ENCODE data around the gene FGFR1OP2. TPM values are rescaled to one million over a fixed set of nuclear protein-coding genes. Genes with fewer than 3 reads are reported as not detected.

The FGFR1OP2 gene
- total and polyA plus RNA-seq, 2 of the 4 experiments (the other 2 are of a cell fraction) = 26.7 to 31.0 TPM

DNA sequence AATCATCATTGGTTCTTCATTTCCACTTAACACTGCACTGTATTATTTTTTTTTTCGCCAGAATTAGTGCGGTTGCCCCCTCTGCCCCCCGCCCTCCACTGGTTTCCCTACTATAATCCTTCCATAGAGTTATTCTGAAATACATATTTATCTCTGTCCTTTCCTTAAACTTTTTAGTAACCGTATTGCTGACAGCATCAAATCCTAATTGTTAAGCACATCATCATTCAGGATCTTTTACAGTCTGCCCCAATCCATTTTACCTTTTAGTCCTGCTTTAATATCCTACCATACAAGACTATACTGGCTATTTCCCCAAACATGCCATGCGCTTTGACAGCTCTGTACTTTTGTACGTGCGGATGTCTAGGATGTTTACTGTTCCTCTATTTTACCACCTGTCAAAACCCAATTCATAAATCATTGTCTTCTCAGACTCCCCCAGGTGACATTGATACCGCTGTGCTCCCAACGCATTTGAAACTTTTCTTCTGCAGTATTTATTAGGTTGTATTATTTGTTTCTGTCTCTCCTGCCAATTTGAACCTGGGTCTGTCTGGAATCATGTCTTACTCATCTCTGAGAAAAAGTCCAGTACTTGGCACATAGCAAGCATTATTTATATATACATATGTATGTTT is 1.0 kb downstream of the FGFR1OP2 start (continued):
- TF ChIP-seq CEBPB (IDR thresholded peaks at IDR 0.05; ENCODE audit: low read depth, low read length) = no peak

DNA sequence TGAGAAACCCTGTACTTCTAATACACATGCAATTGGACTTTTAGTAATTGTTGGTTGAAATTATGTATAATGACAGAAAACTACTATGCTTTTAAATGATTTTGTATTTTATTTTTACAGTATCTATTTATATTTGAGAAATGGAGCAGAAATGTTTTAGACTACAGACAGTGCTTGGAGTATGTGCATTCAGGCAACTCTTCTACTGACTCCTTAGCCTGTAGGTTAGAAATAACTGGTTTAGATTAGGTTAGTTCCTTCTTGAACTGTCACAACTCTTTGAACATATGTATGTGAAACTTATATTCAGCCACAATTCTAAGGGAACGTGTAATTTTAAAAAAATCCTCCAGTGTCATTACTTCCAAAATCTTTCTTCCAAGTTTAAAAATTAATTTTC is 1.7 kb downstream of the FGFR1OP2 start:
- H2AK9ac ChIP-seq (replicated peaks; ENCODE audit: low read depth, low read length, poor library complexity) = no peak overlapping the region
- H3K9me3 ChIP-seq (ENCODE audit: control insufficient read depth, insufficient read depth, low read length) = no peaks in the 10 kb centered on the region
- dilution Hi-C loops (cut with HindIII; ENCODE audit: low sequenced_read_pairs, unreplicated experiment) (no loop called here), in situ Hi-C loops (cut with MboI; ENCODE audit: low sequenced_read_pairs) (no loop called here), intact Hi-C loops (cut with micrococcal nuclease) (loop anchor here (5.0 kb wide), 1 partner anchor 72 kb away; the partner anchor contains the start of gene TM7SF3)
- no peak overlapping the region for H2BK20ac ChIP-seq (ENCODE audit: low read depth, low read length)
- no peak overlapping the region for H2AK5ac ChIP-seq (ENCODE audit: low read depth, low read length)
- DNase-seq = no peak
- peaks cover 2% of the 10 kb centered on the region for H3K4me1 ChIP-seq (ENCODE audit: control insufficient read depth, insufficient read depth, low read length)
- H3K9ac ChIP-seq (ENCODE audit: low read depth, low read length) = no peak overlapping the region
- H3K18ac ChIP-seq (ENCODE audit: low read depth, low read length) = no peak overlapping the region
- H4K8ac ChIP-seq (ENCODE audit: low read depth in 2 of 2, low read length in 2 of 2) = no peak overlapping the region
- H3K9me1 ChIP-seq (ENCODE audit: insufficient read depth, low read length) = no peaks in the 10 kb centered on the region; the same call in 1 of the 2 replicates
- H2AFZ ChIP-seq (replicated peaks; ENCODE audit: low read length, poor library complexity) = no peak overlapping the region
- no peak overlapping the region for H3K4ac ChIP-seq (ENCODE audit: low read depth, low read length)
- H4K20me1 ChIP-seq (ENCODE audit: insufficient read depth, low read length) = peaks cover 22% of the 10 kb centered on the region; the same call in 1 of the 2 replicates
- no peaks in the 10 kb centered on the region for H3K27me3 ChIP-seq (ENCODE audit: control insufficient read depth, insufficient read depth, low read length)
- peak overlapping the region; percentile 14 for H3K4me3 ChIP-seq (ENCODE audit: insufficient read depth, low read depth, low read length)
- H3K23ac ChIP-seq (ENCODE audit: low read depth, low read length) = peak overlapping the region; percentile 30; the same call in 1 of the 2 replicates
- H4K91ac ChIP-seq (ENCODE audit: insufficient read depth, low read depth, low read length) = no peak overlapping the region
- BruUV-seq (replicated peaks) = no TSS peak
- no peak overlapping the region for H3K27ac ChIP-seq (ENCODE audit: insufficient read depth, low read length)
- CTCF ChIA-PET = no interaction called here
- no peak overlapping the region for H3K14ac ChIP-seq (replicated peaks; ENCODE audit: low read depth, low read length)
- POLR2A ChIA-PET (ENCODE audit: unreplicated experiment) = no interaction called here
- peaks cover 6 to 50% of the 10 kb centered on the region in 2 experiments for H3K79me1 ChIP-seq (ENCODE audit: low read depth in 1 of 2, low read length in 2 of 2)
- no peak for ATAC-seq (ENCODE audit: low read depth)
- no peak overlapping the region for H2BK120ac ChIP-seq (ENCODE audit: low read depth, low read length)
- peak overlapping the region; percentile 99 for H3K4me2 ChIP-seq (ENCODE audit: low read depth, low read length)
- H2BK5ac ChIP-seq (ENCODE audit: low read depth, low read length, poor library complexity, severe bottlenecking) = no peak overlapping the region
- H2BK15ac ChIP-seq (ENCODE audit: low read depth, low read length) = no peak overlapping the region
- no peak overlapping the region for H4K5ac ChIP-seq (ENCODE audit: low read depth, low read length)
- no CpG with 5 or more reads among the region's 1 CpG for WGBS, 2 experiments (ENCODE audit: extremely low coverage in 2 of 2, insufficient read length in 1 of 2)
- H3K56ac ChIP-seq (ENCODE audit: extremely low read depth, insufficient read depth, low read length) = no peak overlapping the region
- no peaks in the 10 kb centered on the region for H3K36me3 ChIP-seq (ENCODE audit: control insufficient read depth, insufficient read depth, low read length)
- no peak for TF ChIP-seq SMC3 (IDR thresholded peaks at IDR 0.05; ENCODE audit: low read depth, low read length)
- TF ChIP-seq, protein P1, sequence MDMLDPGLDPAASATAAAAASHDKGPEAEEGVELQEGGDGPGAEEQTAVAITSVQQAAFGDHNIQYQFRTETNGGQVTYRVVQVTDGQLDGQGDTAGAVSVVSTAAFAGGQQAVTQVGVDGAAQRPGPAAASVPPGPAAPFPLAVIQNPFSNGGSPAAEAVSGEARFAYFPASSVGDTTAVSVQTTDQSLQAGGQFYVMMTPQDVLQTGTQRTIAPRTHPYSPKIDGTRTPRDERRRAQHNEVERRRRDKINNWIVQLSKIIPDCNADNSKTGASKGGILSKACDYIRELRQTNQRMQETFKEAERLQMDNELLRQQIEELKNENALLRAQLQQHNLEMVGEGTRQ (IDR thresholded peaks at IDR 0.05; ENCODE audit: low read depth, low read length) = no peak
- no peak for TF ChIP-seq MXI1 (IDR thresholded peaks at IDR 0.05; ENCODE audit: borderline replicate concordance, low read depth, low read length)
- TF ChIP-seq CHD1 (IDR thresholded peaks at IDR 0.05; ENCODE audit: low read depth, low read length) = no peak
- TF ChIP-seq RAD21 (IDR thresholded peaks at IDR 0.05; ENCODE audit: low read length) = no peak
- TF ChIP-seq NFE2L2 (IDR thresholded peaks at IDR 0.05; ENCODE audit: low read depth, low read length) = no peak
- TF ChIP-seq, protein P2, sequence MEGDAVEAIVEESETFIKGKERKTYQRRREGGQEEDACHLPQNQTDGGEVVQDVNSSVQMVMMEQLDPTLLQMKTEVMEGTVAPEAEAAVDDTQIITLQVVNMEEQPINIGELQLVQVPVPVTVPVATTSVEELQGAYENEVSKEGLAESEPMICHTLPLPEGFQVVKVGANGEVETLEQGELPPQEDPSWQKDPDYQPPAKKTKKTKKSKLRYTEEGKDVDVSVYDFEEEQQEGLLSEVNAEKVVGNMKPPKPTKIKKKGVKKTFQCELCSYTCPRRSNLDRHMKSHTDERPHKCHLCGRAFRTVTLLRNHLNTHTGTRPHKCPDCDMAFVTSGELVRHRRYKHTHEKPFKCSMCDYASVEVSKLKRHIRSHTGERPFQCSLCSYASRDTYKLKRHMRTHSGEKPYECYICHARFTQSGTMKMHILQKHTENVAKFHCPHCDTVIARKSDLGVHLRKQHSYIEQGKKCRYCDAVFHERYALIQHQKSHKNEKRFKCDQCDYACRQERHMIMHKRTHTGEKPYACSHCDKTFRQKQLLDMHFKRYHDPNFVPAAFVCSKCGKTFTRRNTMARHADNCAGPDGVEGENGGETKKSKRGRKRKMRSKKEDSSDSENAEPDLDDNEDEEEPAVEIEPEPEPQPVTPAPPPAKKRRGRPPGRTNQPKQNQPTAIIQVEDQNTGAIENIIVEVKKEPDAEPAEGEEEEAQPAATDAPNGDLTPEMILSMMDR (conservative IDR thresholded peaks at IDR 0.05; ENCODE audit: low read depth, low read length) = no peak
- no peak for TF ChIP-seq FOS (IDR thresholded peaks at IDR 0.05; ENCODE audit: low read depth, low read length)
- TF ChIP-seq CEBPB (IDR thresholded peaks at IDR 0.05; ENCODE audit: low read depth, low read length) = no peak
- TF ChIP-seq, protein P3, sequence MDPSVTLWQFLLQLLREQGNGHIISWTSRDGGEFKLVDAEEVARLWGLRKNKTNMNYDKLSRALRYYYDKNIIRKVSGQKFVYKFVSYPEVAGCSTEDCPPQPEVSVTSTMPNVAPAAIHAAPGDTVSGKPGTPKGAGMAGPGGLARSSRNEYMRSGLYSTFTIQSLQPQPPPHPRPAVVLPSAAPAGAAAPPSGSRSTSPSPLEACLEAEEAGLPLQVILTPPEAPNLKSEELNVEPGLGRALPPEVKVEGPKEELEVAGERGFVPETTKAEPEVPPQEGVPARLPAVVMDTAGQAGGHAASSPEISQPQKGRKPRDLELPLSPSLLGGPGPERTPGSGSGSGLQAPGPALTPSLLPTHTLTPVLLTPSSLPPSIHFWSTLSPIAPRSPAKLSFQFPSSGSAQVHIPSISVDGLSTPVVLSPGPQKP (IDR thresholded peaks at IDR 0.05; ENCODE audit: borderline replicate concordance, low read depth, low read length) = no peak
- no peak for TF ChIP-seq MAFK (IDR thresholded peaks at IDR 0.05; ENCODE audit: low read depth, low read length)
- TF ChIP-seq RCOR1 (IDR thresholded peaks at IDR 0.05; ENCODE audit: insufficient replicate concordance, low read length) = no peak
- no peak for TF ChIP-seq MAZ (IDR thresholded peaks at IDR 0.05; ENCODE audit: borderline replicate concordance, low read depth, low read length)

Data from IMR-90 (cell line).